Endothelial cell of umbilical vein (primary cell): Measurements from ENCODE around the gene DNAJB12.
A peak's percentile ranks its signal among the peaks of the same experiment; 100 is the strongest.

Experiments used
- CTCF ChIP-seq, 2 donors: IDR thresholded peaks; 1 replicate in 1 of 2; 2 replicates in 1 of 2; pipeline ENCODE4 v1.5.1; 2011; ENCODE audit warnings: low read length in 2 of 2, mild to moderate bottlenecking in 2 of 2, moderate library complexity in 2 of 2, control low read depth in 1 of 2, inconsistent platforms in 1 of 2, low read depth in 1 of 2; ENCODE audit not compliant: insufficient read depth in 1 of 2; ENCODE audit errors: extremely low read depth in 1 of 2
- EZH2 ChIP-seq: IDR thresholded peaks from 2 replicates; pipeline ENCODE4 v1.6.1; 2012; ENCODE audit warnings: borderline replicate concordance, low read depth, mild to moderate bottlenecking, moderate library complexity, low read length, inconsistent platforms; ENCODE audit not compliant: severe bottlenecking
- MAX ChIP-seq: IDR thresholded peaks from 2 replicates; pipeline ENCODE4 v1.6.1; 2011; ENCODE audit not compliant: insufficient read depth, insufficient read length
- POLR2A ChIP-seq: IDR thresholded peaks from 2 replicates; pipeline ENCODE4 v1.6.1; 2012; ENCODE audit warnings: low read depth, mild to moderate bottlenecking, control low read depth, low read length
- POLR2AphosphoS5 ChIP-seq: IDR thresholded peaks from 2 replicates; pipeline ENCODE4 v1.6.1; 2012; ENCODE audit warnings: low read depth, mild to moderate bottlenecking, control low read depth, low read length, moderate library complexity; ENCODE audit not compliant: insufficient read depth

DNA sequence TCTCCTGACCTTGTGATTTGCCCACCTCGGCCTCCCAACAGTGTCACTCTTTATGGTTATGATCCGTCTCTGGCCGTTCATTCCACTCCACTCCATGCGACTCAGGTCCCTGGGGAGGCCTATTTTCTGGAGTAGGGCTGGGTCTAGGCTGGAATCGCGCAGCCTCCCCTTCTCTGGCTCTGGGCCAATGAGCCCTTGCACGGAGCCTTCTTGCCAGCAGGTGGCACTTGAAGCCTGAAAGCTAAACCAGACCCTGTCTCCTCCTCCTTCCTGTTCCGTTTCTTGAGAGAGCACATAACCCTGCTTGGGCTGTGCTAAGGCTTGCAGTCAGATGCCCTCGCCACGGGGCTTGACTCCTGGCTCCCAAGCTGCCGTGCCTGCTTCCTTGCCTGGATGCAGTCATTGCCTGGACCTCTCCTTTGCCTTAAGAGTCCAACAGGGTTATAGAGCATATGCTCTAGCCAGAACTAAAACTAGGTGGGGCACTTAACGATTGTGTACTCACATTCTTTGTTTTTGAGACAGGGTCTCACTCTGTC, 9.6 kb upstream of the DNAJB12 start:
- TF ChIP-seq POLR2A (peak; percentile 74), CTCF (IDR thresholded peaks at IDR 0.05; ENCODE audit: extremely low read depth in 1 of 2, insufficient read depth in 1 of 2, low read depth in 1 of 2, low read length in 2 of 2) (peak; percentile 89 to 95), EZH2 (no peak), POLR2AphosphoS5 (peak; percentile 66), MAX (no peak)
